Measurements from ENCODE around the gene ZNF385B. TPM values are rescaled to one million over a fixed set of nuclear protein-coding genes. Genes with fewer than 3 reads are reported as not detected.

ZNF385B gene
- total and polyA plus RNA-seq, 9 of the 15 experiments (the other 6 are each of a cell fraction or from before 2014, with no cell fraction given), result 0.50 TPM; not detected in 8

DNA sequence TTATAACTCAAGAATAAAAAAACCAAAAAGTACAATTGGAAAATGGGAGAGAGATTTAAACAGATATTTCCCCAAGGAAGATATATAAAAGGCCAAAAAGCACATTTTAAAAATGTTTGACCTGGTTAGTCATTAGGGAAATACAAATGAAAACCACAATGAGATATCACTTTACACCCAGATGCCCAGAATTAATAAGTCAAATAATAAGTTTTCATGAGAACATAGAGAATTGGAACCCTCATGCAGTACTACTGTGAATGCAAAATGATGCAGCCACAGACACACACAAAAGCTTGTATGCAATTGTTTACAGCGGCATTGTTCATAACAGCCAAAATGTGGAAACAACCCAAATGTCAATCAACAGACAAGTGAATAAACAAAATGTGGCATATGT is 165.9 kb downstream of the ZNF385B start (continued):
- TF ChIP-seq KAT8 (IDR thresholded peaks at IDR 0.05; ENCODE audit: low read depth) (no peak), KAT2B (IDR thresholded peaks at IDR 0.05; ENCODE audit: low read depth, low read length) (no peak), MYBL2 (IDR thresholded peaks at IDR 0.05; ENCODE audit: low read depth) (no peak), MYBL2 (CRISPR knock-in tag; IDR thresholded peaks at IDR 0.05; ENCODE audit: borderline replicate concordance) (no peak), L3MBTL2 (IDR thresholded peaks at IDR 0.05) (no peak), LCOR (CRISPR knock-in tag; IDR thresholded peaks at IDR 0.05) (no peak), BRF1 (IDR thresholded peaks at IDR 0.05; ENCODE audit: borderline replicate concordance, extremely low read depth, insufficient read length) (no peak)
- TF ChIP-seq, protein P1, sequence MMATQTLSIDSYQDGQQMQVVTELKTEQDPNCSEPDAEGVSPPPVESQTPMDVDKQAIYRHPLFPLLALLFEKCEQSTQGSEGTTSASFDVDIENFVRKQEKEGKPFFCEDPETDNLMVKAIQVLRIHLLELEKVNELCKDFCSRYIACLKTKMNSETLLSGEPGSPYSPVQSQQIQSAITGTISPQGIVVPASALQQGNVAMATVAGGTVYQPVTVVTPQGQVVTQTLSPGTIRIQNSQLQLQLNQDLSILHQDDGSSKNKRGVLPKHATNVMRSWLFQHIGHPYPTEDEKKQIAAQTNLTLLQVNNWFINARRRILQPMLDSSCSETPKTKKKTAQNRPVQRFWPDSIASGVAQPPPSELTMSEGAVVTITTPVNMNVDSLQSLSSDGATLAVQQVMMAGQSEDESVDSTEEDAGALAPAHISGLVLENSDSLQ (IDR thresholded peaks at IDR 0.05), result no peak
- TF ChIP-seq, protein P2, sequence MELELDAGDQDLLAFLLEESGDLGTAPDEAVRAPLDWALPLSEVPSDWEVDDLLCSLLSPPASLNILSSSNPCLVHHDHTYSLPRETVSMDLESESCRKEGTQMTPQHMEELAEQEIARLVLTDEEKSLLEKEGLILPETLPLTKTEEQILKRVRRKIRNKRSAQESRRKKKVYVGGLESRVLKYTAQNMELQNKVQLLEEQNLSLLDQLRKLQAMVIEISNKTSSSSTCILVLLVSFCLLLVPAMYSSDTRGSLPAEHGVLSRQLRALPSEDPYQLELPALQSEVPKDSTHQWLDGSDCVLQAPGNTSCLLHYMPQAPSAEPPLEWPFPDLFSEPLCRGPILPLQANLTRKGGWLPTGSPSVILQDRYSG (tag; conservative IDR thresholded peaks at IDR 0.05; ENCODE audit: low read depth), result no peak

DNA sequence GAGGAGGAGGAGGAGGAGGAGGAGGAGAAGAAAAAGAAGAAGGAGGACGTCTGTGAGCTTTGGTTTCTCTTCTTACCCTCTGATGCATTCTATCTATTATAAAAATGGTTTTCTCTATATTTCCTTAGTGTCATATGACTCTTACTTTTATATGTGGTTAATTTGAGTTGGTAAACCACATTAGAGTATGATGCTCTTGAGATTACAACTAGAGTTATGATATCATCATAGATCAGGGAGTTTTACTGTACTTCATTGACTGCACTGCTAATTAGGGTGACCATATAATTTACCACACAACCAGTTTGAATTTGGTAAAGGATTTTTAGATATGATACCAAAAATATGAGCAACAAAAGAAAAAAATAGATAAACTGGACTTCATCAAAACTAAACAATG is 166.4 kb downstream of the ZNF385B start:
- Histone ChIP-seq H3K9me1 (ENCODE audit: control insufficient read depth, insufficient read depth, low read length) (no peaks in the 10 kb centered on the region), H3K79me2 (ENCODE audit: control insufficient read depth, insufficient read depth, low read length) (no peaks in the 10 kb centered on the region), H4K20me1 (replicated peaks; ENCODE audit: control insufficient read depth, insufficient read depth, low read length) (no peaks in the 10 kb centered on the region), H3K4me3 (no peak overlapping the region), H3K36me3 (ENCODE audit: control insufficient read depth, insufficient read depth, low read length) (no peaks in the 10 kb centered on the region), H3K9ac (ENCODE audit: insufficient read depth in 1 of 2, low read depth in 2 of 2, low read length in 2 of 2) (no peak overlapping the region), H3K27me3 (ENCODE audit: control insufficient read depth in 2 of 2, insufficient read depth in 2 of 2, low read length in 2 of 2) (no peaks in the 10 kb centered on the region), H3K4me2 (ENCODE audit: insufficient read depth, low read length) (no peak overlapping the region), H3K27ac (ENCODE audit: extremely low read depth, low read depth, low read length) (no peak overlapping the region), H2AFZ (ENCODE audit: low read depth, low read length) (no peak overlapping the region), H3K4me1 (replicated peaks in 1 of 2; ENCODE audit: control insufficient read depth in 2 of 2, insufficient read depth in 2 of 2, low read length in 2 of 2) (no peaks in the 10 kb centered on the region), H3K9me3 (replicated peaks; ENCODE audit: control insufficient read depth, insufficient read depth, low read depth, low read length) (no peaks in the 10 kb centered on the region)
- ATAC-seq, result no peak
- no peak for FAIRE-seq
- intact Hi-C loops (cut with micrococcal nuclease), result no loop called here
- WGBS (ENCODE audit: insufficient coverage, low coverage, missing lambda C conversion rate), result no CpG with 5 or more reads among the region's 1 CpG
- ChIA-PET CTCF (ENCODE audit: low intra/inter-chr PET ratio) (no interaction called here), POLR2A (no interaction called here)
- in situ Hi-C loops (cut with MboI), result no loop called here
- BruUV-seq (replicated peaks), result no TSS peak
- DNase-seq (ENCODE audit: extremely low read depth in 1 of 4, low spot score in 3 of 4), result no peak
- no peak for TF ChIP-seq RBM22 (IDR thresholded peaks at IDR 0.05; ENCODE audit: low read depth, low read length, poor library complexity, severe bottlenecking)
- TF ChIP-seq, protein P3, sequence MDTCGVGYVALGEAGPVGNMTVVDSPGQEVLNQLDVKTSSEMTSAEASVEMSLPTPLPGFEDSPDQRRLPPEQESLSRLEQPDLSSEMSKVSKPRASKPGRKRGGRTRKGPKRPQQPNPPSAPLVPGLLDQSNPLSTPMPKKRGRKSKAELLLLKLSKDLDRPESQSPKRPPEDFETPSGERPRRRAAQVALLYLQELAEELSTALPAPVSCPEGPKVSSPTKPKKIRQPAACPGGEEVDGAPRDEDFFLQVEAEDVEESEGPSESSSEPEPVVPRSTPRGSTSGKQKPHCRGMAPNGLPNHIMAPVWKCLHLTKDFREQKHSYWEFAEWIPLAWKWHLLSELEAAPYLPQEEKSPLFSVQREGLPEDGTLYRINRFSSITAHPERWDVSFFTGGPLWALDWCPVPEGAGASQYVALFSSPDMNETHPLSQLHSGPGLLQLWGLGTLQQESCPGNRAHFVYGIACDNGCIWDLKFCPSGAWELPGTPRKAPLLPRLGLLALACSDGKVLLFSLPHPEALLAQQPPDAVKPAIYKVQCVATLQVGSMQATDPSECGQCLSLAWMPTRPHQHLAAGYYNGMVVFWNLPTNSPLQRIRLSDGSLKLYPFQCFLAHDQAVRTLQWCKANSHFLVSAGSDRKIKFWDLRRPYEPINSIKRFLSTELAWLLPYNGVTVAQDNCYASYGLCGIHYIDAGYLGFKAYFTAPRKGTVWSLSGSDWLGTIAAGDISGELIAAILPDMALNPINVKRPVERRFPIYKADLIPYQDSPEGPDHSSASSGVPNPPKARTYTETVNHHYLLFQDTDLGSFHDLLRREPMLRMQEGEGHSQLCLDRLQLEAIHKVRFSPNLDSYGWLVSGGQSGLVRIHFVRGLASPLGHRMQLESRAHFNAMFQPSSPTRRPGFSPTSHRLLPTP (IDR thresholded peaks at IDR 0.05; ENCODE audit: borderline replicate concordance, extremely low read depth, insufficient read length), result no peak
- TF ChIP-seq, protein P4, sequence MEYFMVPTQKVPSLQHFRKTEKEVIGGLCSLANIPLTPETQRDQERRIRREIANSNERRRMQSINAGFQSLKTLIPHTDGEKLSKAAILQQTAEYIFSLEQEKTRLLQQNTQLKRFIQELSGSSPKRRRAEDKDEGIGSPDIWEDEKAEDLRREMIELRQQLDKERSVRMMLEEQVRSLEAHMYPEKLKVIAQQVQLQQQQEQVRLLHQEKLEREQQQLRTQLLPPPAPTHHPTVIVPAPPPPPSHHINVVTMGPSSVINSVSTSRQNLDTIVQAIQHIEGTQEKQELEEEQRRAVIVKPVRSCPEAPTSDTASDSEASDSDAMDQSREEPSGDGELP (CRISPR knock-in tag; IDR thresholded peaks at IDR 0.05; ENCODE audit: borderline replicate concordance), result no peak
- TF ChIP-seq PRMT5 (CRISPR knock-in tag; IDR thresholded peaks at IDR 0.05), result no peak
- TF ChIP-seq, protein P5, sequence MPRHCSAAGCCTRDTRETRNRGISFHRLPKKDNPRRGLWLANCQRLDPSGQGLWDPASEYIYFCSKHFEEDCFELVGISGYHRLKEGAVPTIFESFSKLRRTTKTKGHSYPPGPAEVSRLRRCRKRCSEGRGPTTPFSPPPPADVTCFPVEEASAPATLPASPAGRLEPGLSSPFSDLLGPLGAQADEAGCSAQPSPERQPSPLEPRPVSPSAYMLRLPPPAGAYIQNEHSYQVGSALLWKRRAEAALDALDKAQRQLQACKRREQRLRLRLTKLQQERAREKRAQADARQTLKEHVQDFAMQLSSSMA (CRISPR knock-in tag; IDR thresholded peaks at IDR 0.05), result no peak
- no peak for TF ChIP-seq SREBF1 (IDR thresholded peaks at IDR 0.05; ENCODE audit: borderline replicate concordance, low read depth, low read length)
- no peak for TF ChIP-seq KAT7 (CRISPR knock-in tag; IDR thresholded peaks at IDR 0.05; ENCODE audit: borderline replicate concordance)
